Measurements from ENCODE around the gene MGAT5B.

The MGAT5B gene

GRCh38 chr17:76855105-76855504, 13.1 kb upstream of the MGAT5B start:
- TF ChIP-seq TAF1 (IDR thresholded peaks at IDR 0.05; ENCODE audit: borderline replicate concordance, low read depth, low read length), result no peak
- no peak for TF ChIP-seq POLR2A (IDR thresholded peaks at IDR 0.05; ENCODE audit: low read depth, low read length)
- no peak for TF ChIP-seq POLR2AphosphoS5 (IDR thresholded peaks at IDR 0.05; ENCODE audit: low read depth, low read length)
- FAIRE-seq, result no peak
- no peak for DNase-seq (ENCODE audit: insufficient read length)

- TF ChIP-seq POLR2AphosphoS5 (IDR thresholded peaks at IDR 0.05; ENCODE audit: low read depth, low read length), result no peak
- no peak for TF ChIP-seq POLR2A (IDR thresholded peaks at IDR 0.05; ENCODE audit: low read depth, low read length)
- no peak for TF ChIP-seq TAF1 (IDR thresholded peaks at IDR 0.05; ENCODE audit: borderline replicate concordance, low read depth, low read length)
- FAIRE-seq (no peak), DNase-seq (ENCODE audit: insufficient read length) (no peak)
These were observed 6.1 kb upstream of the MGAT5B start for GRCh38 chr17:76862079-76862478.

- TF ChIP-seq POLR2AphosphoS5 (IDR thresholded peaks at IDR 0.05; ENCODE audit: low read depth, low read length) (no peak), POLR2A (IDR thresholded peaks at IDR 0.05; ENCODE audit: low read depth, low read length) (no peak), TAF1 (IDR thresholded peaks at IDR 0.05; ENCODE audit: borderline replicate concordance, low read depth, low read length) (no peak)
- FAIRE-seq (no peak), DNase-seq (ENCODE audit: insufficient read length) (no peak)
These were observed 5.7 kb upstream of the MGAT5B start for GRCh38 chr17:76862494-76862893.

- DNase-seq (ENCODE audit: insufficient read length), result no peak
- no peak for FAIRE-seq
- TF ChIP-seq TAF1 (IDR thresholded peaks at IDR 0.05; ENCODE audit: borderline replicate concordance, low read depth, low read length) (no peak), POLR2AphosphoS5 (IDR thresholded peaks at IDR 0.05; ENCODE audit: low read depth, low read length) (no peak), POLR2A (IDR thresholded peaks at IDR 0.05; ENCODE audit: low read depth, low read length) (no peak)
These were observed 4.2 kb upstream of the MGAT5B start for GRCh38 chr17:76864024-76864423.

- no peak for DNase-seq (ENCODE audit: insufficient read length)
- FAIRE-seq, result no peak
These were observed 3.0 kb upstream of the MGAT5B start for GRCh38 chr17:76865174-76865573.

GRCh38 chr17:76866203-76866602, 2.0 kb upstream of the MGAT5B start:
- FAIRE-seq (no peak), DNase-seq (ENCODE audit: insufficient read length) (no peak)
- TF ChIP-seq POLR2A (IDR thresholded peaks at IDR 0.05; ENCODE audit: low read depth, low read length) (no peak), POLR2AphosphoS5 (IDR thresholded peaks at IDR 0.05; ENCODE audit: low read depth, low read length) (no peak), TAF1 (IDR thresholded peaks at IDR 0.05; ENCODE audit: borderline replicate concordance, low read depth, low read length) (no peak)

More at GRCh38 chr17:76865174-76865573, 3.0 kb upstream of the MGAT5B start:
- no peak for TF ChIP-seq POLR2A (IDR thresholded peaks at IDR 0.05; ENCODE audit: low read depth, low read length)
- no peak for TF ChIP-seq TAF1 (IDR thresholded peaks at IDR 0.05; ENCODE audit: borderline replicate concordance, low read depth, low read length)
- TF ChIP-seq POLR2AphosphoS5 (IDR thresholded peaks at IDR 0.05; ENCODE audit: low read depth, low read length), result no peak

- TF ChIP-seq POLR2A (IDR thresholded peaks at IDR 0.05; ENCODE audit: low read depth, low read length) (no peak), POLR2AphosphoS5 (IDR thresholded peaks at IDR 0.05; ENCODE audit: low read depth, low read length) (no peak), TAF1 (IDR thresholded peaks at IDR 0.05; ENCODE audit: borderline replicate concordance, low read depth, low read length) (no peak)
- DNase-seq (ENCODE audit: insufficient read length), result no peak
- no peak for FAIRE-seq
These were observed 1.2 kb upstream of the MGAT5B start for GRCh38 chr17:76866774-76867577.

- DNase-seq (ENCODE audit: insufficient read length) (no peak), FAIRE-seq (no peak)
- TF ChIP-seq POLR2AphosphoS5 (IDR thresholded peaks at IDR 0.05; ENCODE audit: low read depth, low read length) (no peak), TAF1 (IDR thresholded peaks at IDR 0.05; ENCODE audit: borderline replicate concordance, low read depth, low read length) (no peak), POLR2A (IDR thresholded peaks at IDR 0.05; ENCODE audit: low read depth, low read length) (no peak)
These were observed 527 bp upstream of the MGAT5B start for GRCh38 chr17:76867578-76868175.

- no peak for TF ChIP-seq POLR2A (IDR thresholded peaks at IDR 0.05; ENCODE audit: low read depth, low read length)
- TF ChIP-seq TAF1 (IDR thresholded peaks at IDR 0.05; ENCODE audit: borderline replicate concordance, low read depth, low read length), result no peak
- TF ChIP-seq POLR2AphosphoS5 (IDR thresholded peaks at IDR 0.05; ENCODE audit: low read depth, low read length), result no peak
- no peak for DNase-seq (ENCODE audit: insufficient read length)
These were observed 678 bp downstream of the MGAT5B start for GRCh38 chr17:76868669-76869495.

GRCh38 chr17:76869496-76870376, 1.5 kb downstream of the MGAT5B start:
- DNase-seq (ENCODE audit: insufficient read length) (no peak), FAIRE-seq (no peak)
- no peak for TF ChIP-seq POLR2AphosphoS5 (IDR thresholded peaks at IDR 0.05; ENCODE audit: low read depth, low read length)
- TF ChIP-seq TAF1 (IDR thresholded peaks at IDR 0.05; ENCODE audit: borderline replicate concordance, low read depth, low read length), result no peak

More at GRCh38 chr17:76868669-76869495, 678 bp downstream of the MGAT5B start:
- FAIRE-seq, result no peak

- DNase-seq (ENCODE audit: insufficient read length), result no peak
- FAIRE-seq, result no peak
- TF ChIP-seq POLR2A (IDR thresholded peaks at IDR 0.05; ENCODE audit: low read depth, low read length), result no peak
- TF ChIP-seq POLR2AphosphoS5 (IDR thresholded peaks at IDR 0.05; ENCODE audit: low read depth, low read length), result no peak
- no peak for TF ChIP-seq TAF1 (IDR thresholded peaks at IDR 0.05; ENCODE audit: borderline replicate concordance, low read depth, low read length)
These were observed 2.1 kb downstream of the MGAT5B start for GRCh38 chr17:76870377-76870714.

All from GM12892 (cell line).